ENCODE measurements around the gene NTM.

Gene NTM

GRCh38 chr11:131409345-131409744 is 38.9 kb downstream of the NTM start:
- DNase-seq, result no peak
- TF ChIP-seq CTCF (IDR thresholded peaks at IDR 0.05; ENCODE audit: low read depth, low read length), result no peak
- H3K4me3 ChIP-seq (ENCODE audit: low read depth, low read length), result no peak overlapping the region
- no peaks in the 10 kb centered on the region for H3K36me3 ChIP-seq
- H3K27me3 ChIP-seq, result no peaks in the 10 kb centered on the region
- no peaks in the 10 kb centered on the region for H3K4me1 ChIP-seq
- H3K9me3 ChIP-seq, result no peaks in the 10 kb centered on the region

- no peak for TF ChIP-seq CTCF (IDR thresholded peaks at IDR 0.05; ENCODE audit: low read depth, low read length)
- H3K4me3 ChIP-seq (ENCODE audit: low read depth, low read length), result no peak overlapping the region
Measured at GRCh38 chr11:131411636-131412035, 41.2 kb downstream of the NTM start.

GRCh38 chr11:131412061-131412460 is 41.6 kb downstream of the NTM start:
- Histone ChIP-seq H3K36me3 (no peaks in the 10 kb centered on the region), H3K27me3 (no peaks in the 10 kb centered on the region), H3K4me1 (no peaks in the 10 kb centered on the region), H3K9me3 (no peaks in the 10 kb centered on the region), H3K4me3 (ENCODE audit: low read depth, low read length) (no peak overlapping the region)
- no peak for DNase-seq
- no peak for TF ChIP-seq CTCF (IDR thresholded peaks at IDR 0.05; ENCODE audit: low read depth, low read length)

More at GRCh38 chr11:131411636-131412035, 41.2 kb downstream of the NTM start:
- H3K4me1 ChIP-seq, result no peaks in the 10 kb centered on the region
- H3K36me3 ChIP-seq, result no peaks in the 10 kb centered on the region
- H3K9me3 ChIP-seq, result no peaks in the 10 kb centered on the region
- no peak for DNase-seq
- no peaks in the 10 kb centered on the region for H3K27me3 ChIP-seq

- H3K4me1 ChIP-seq, result no peaks in the 10 kb centered on the region
- H3K4me3 ChIP-seq (ENCODE audit: low read depth, low read length), result no peak overlapping the region
- no peak for DNase-seq
- no peaks in the 10 kb centered on the region for H3K36me3 ChIP-seq
- no peaks in the 10 kb centered on the region for H3K27me3 ChIP-seq
- no peaks in the 10 kb centered on the region for H3K9me3 ChIP-seq
- no peak for TF ChIP-seq CTCF (IDR thresholded peaks at IDR 0.05; ENCODE audit: low read depth, low read length)
Measured at GRCh38 chr11:131413217-131413616, 42.8 kb downstream of the NTM start.

GRCh38 chr11:131418189-131418588 is 47.8 kb downstream of the NTM start:
- Histone ChIP-seq H3K27me3 (no peaks in the 10 kb centered on the region), H3K9me3 (no peaks in the 10 kb centered on the region), H3K4me3 (ENCODE audit: low read depth, low read length) (no peak overlapping the region), H3K36me3 (no peaks in the 10 kb centered on the region), H3K4me1 (no peaks in the 10 kb centered on the region)
- no peak for DNase-seq
- no peak for TF ChIP-seq CTCF (IDR thresholded peaks at IDR 0.05; ENCODE audit: low read depth, low read length)

- TF ChIP-seq CTCF (IDR thresholded peaks at IDR 0.05; ENCODE audit: low read depth, low read length), result no peak
- Histone ChIP-seq H3K4me3 (ENCODE audit: low read depth, low read length) (no peak overlapping the region), H3K36me3 (no peaks in the 10 kb centered on the region), H3K9me3 (no peaks in the 10 kb centered on the region), H3K27me3 (no peaks in the 10 kb centered on the region), H3K4me1 (no peaks in the 10 kb centered on the region)
- no peak for DNase-seq
Measured at GRCh38 chr11:131421066-131421855, 50.8 kb downstream of the NTM start.

Measured in BE2C (cell line).